ENCODE measurements around the gene SLC8A1. TPM values are rescaled to one million over a fixed set of nuclear protein-coding genes. Genes with fewer than 3 reads are reported as not detected.

The SLC8A1 gene
- total RNA-seq, 1 experiment from 2014 or later: 1.7 TPM

DNA sequence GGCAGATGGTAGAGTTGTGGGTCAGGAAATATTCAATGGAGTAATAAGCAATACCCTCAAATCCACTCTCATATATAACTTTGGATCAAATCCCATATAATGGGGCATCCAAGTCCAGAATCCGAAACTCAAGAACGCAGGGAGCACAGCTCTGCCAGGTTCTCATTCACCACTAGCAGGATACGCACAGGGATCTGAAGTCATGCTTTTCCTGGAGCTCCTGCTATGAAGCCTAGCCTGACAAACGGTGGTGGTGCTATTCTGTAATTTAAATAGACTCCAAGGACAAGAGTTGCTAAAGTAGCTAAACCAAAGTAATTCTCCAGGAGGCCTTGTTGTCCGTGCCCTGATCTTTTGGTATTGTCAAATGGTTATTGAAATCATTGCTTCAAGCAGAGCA lies 264.8 kb downstream of the SLC8A1 start:
- Histone ChIP-seq H3K23ac (ENCODE audit: insufficient read length, low read depth, low read length) (no peak overlapping the region), H3K27me3 (ENCODE audit: insufficient read depth, low read length) (no peaks in the 10 kb centered on the region), H4K5ac (ENCODE audit: insufficient read length, low read depth, low read length) (no peak overlapping the region), H3K79me1 (ENCODE audit: insufficient read depth, low read depth, low read length, poor library complexity, severe bottlenecking) (no peaks in the 10 kb centered on the region), H2BK20ac (ENCODE audit: low read depth, low read length, poor library complexity, severe bottlenecking) (no peak overlapping the region), H3K4ac (ENCODE audit: low read depth, low read length) (no peak overlapping the region), H4K91ac (ENCODE audit: insufficient read length, low read depth, low read length) (no peak overlapping the region), H4K8ac (replicated peaks; ENCODE audit: insufficient read length, low read depth, low read length) (no peak overlapping the region), H3K56ac (ENCODE audit: insufficient read length, low read depth, low read length) (no peak overlapping the region), H2BK120ac (ENCODE audit: low read depth, low read length, poor library complexity, severe bottlenecking) (no peak overlapping the region), H3K79me2 (ENCODE audit: insufficient read depth, low read length) (no peaks in the 10 kb centered on the region), H2AFZ (ENCODE audit: low read length) (no peak overlapping the region), H3K9ac (ENCODE audit: extremely low read depth, insufficient read length, low read length) (no peak overlapping the region), H3K23me2 (ENCODE audit: insufficient read length, low read depth, low read length, poor library complexity, severe bottlenecking) (no peaks in the 10 kb centered on the region), H3K14ac (ENCODE audit: insufficient read depth, low read length) (no peak overlapping the region), H3K27ac (ENCODE audit: insufficient read length, low read depth, low read length) (no peak overlapping the region), H3K4me1 (ENCODE audit: insufficient read depth, low read length) (no peaks in the 10 kb centered on the region), H3T11ph (ENCODE audit: low read length) (no peak overlapping the region), H2BK15ac (ENCODE audit: low read depth, low read length) (no peak overlapping the region), H3K9me3 (ENCODE audit: control insufficient read depth, low read depth, low read length) (no peaks in the 10 kb centered on the region), H4K20me1 (ENCODE audit: control insufficient read depth, insufficient read depth, insufficient read length) (no peaks in the 10 kb centered on the region), H2BK5ac (ENCODE audit: insufficient read length, low read length) (no peak overlapping the region), H3K4me2 (ENCODE audit: insufficient read depth, insufficient read length, low read length) (no peak overlapping the region), H2BK12ac (ENCODE audit: insufficient read length, low read depth, low read length) (no peak overlapping the region), H3K18ac (ENCODE audit: insufficient read length, low read depth, low read length) (no peak overlapping the region), H2AK5ac (ENCODE audit: insufficient read length, low read length) (no peak overlapping the region)
- no peak for DNase-seq
- Mint-ChIP-seq H3K27me3 (ENCODE audit: low read depth) (no peaks in the 10 kb centered on the region), H3K27ac (no peak overlapping the region), H3K4me1 (peaks cover 15 to 25% of the 10 kb centered on the region in 2 experiments), H3K36me3 (ENCODE audit: insufficient read depth in 1 of 3, low read depth in 3 of 3) (no peaks in the 10 kb centered on the region; a peak in 1 of 7 replicates), H3K9me3 (no peaks in the 10 kb centered on the region), H3K4me3 (no peak overlapping the region)
- TF ChIP-seq, protein P1, sequence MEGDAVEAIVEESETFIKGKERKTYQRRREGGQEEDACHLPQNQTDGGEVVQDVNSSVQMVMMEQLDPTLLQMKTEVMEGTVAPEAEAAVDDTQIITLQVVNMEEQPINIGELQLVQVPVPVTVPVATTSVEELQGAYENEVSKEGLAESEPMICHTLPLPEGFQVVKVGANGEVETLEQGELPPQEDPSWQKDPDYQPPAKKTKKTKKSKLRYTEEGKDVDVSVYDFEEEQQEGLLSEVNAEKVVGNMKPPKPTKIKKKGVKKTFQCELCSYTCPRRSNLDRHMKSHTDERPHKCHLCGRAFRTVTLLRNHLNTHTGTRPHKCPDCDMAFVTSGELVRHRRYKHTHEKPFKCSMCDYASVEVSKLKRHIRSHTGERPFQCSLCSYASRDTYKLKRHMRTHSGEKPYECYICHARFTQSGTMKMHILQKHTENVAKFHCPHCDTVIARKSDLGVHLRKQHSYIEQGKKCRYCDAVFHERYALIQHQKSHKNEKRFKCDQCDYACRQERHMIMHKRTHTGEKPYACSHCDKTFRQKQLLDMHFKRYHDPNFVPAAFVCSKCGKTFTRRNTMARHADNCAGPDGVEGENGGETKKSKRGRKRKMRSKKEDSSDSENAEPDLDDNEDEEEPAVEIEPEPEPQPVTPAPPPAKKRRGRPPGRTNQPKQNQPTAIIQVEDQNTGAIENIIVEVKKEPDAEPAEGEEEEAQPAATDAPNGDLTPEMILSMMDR (conservative IDR thresholded peaks at IDR 0.05): no peak
- no CpG with 5 or more reads among the region's 5 CpGs for WGBS (ENCODE audit: extremely low coverage, insufficient read length, low lambda C conversion rate)

All from H9 (cell line).